ENCODE measurements around the gene ENPP6.

ENPP6 gene

GRCh38 chr4:184147858-184148737, 69.6 kb downstream of the ENPP6 start:
- no peaks in the 10 kb centered on the region for H3F3A ChIP-seq (ENCODE audit: low read depth)
- H3K9me3 ChIP-seq (ENCODE audit: insufficient read depth, low read depth, low read length) = no peaks in the 10 kb centered on the region
- H3K79me2 ChIP-seq (ENCODE audit: insufficient read depth, low read length) = no peaks in the 10 kb centered on the region
- TF ChIP-seq EZH2phosphoT487 (IDR thresholded peaks at IDR 0.05; ENCODE audit: borderline replicate concordance) (no peak), CTCF (conservative IDR thresholded peaks at IDR 0.05; ENCODE audit: low read length) (no peak)
- H3K9ac ChIP-seq (ENCODE audit: low read depth, low read length, poor library complexity, severe bottlenecking) = no peak overlapping the region
- no peak overlapping the region for H3K4me2 ChIP-seq (ENCODE audit: low read depth, low read length, poor library complexity, severe bottlenecking)
- H3K9me2 ChIP-seq (replicated peaks; ENCODE audit: low read depth, low read length) = no peaks in the 10 kb centered on the region
- H2AFZ ChIP-seq (ENCODE audit: low read length) = peak overlapping the region; percentile 21; the same call in 1 of the 2 replicates
- no peaks in the 10 kb centered on the region for H4K20me1 ChIP-seq (ENCODE audit: insufficient read depth, low read length, poor library complexity, severe bottlenecking)
- H3K27me3 ChIP-seq (ENCODE audit: insufficient read depth, low read length, poor library complexity, severe bottlenecking) = no peaks in the 10 kb centered on the region
- H3K36me3 ChIP-seq (ENCODE audit: insufficient read depth, low read length) = no peaks in the 10 kb centered on the region
- H3K4me1 ChIP-seq (ENCODE audit: insufficient read depth, low read length, poor library complexity, severe bottlenecking) = peaks cover 7% of the 10 kb centered on the region
- no peak overlapping the region for H3K4me3 ChIP-seq (ENCODE audit: low read length, poor library complexity, severe bottlenecking)

GRCh38 chr4:184146951-184147350, 70.7 kb downstream of the ENPP6 start:
- Histone ChIP-seq H3K4me3 (ENCODE audit: low read length, poor library complexity, severe bottlenecking) (no peak overlapping the region), H4K20me1 (ENCODE audit: insufficient read depth, low read length, poor library complexity, severe bottlenecking) (no peaks in the 10 kb centered on the region), H3K9me2 (replicated peaks; ENCODE audit: low read depth, low read length) (no peaks in the 10 kb centered on the region), H3K4me1 (ENCODE audit: insufficient read depth, low read length, poor library complexity, severe bottlenecking) (peaks cover 7% of the 10 kb centered on the region), H3K79me2 (ENCODE audit: insufficient read depth, low read length) (no peaks in the 10 kb centered on the region), H3F3A (ENCODE audit: low read depth) (no peaks in the 10 kb centered on the region), H3K4me2 (ENCODE audit: low read depth, low read length, poor library complexity, severe bottlenecking) (no peak overlapping the region), H3K9ac (ENCODE audit: low read depth, low read length, poor library complexity, severe bottlenecking) (no peak overlapping the region), H2AFZ (ENCODE audit: low read length) (no peak overlapping the region), H3K9me3 (ENCODE audit: insufficient read depth, low read depth, low read length) (no peaks in the 10 kb centered on the region), H3K27me3 (ENCODE audit: insufficient read depth, low read length, poor library complexity, severe bottlenecking) (no peaks in the 10 kb centered on the region), H3K36me3 (ENCODE audit: insufficient read depth, low read length) (no peaks in the 10 kb centered on the region)
- TF ChIP-seq CTCF (conservative IDR thresholded peaks at IDR 0.05; ENCODE audit: low read length) (no peak), EZH2phosphoT487 (IDR thresholded peaks at IDR 0.05; ENCODE audit: borderline replicate concordance) (no peak)

- no peaks in the 10 kb centered on the region for H3F3A ChIP-seq (ENCODE audit: low read depth)
- H3K9me3 ChIP-seq (ENCODE audit: insufficient read depth, low read depth, low read length) = no peaks in the 10 kb centered on the region
- H4K20me1 ChIP-seq (ENCODE audit: insufficient read depth, low read length, poor library complexity, severe bottlenecking) = no peaks in the 10 kb centered on the region
- H3K4me2 ChIP-seq (ENCODE audit: low read depth, low read length, poor library complexity, severe bottlenecking) = no peak overlapping the region
- no peak overlapping the region for H3K9ac ChIP-seq (ENCODE audit: low read depth, low read length, poor library complexity, severe bottlenecking)
- TF ChIP-seq CTCF (conservative IDR thresholded peaks at IDR 0.05; ENCODE audit: low read length) = no peak
- no peak for TF ChIP-seq EZH2phosphoT487 (IDR thresholded peaks at IDR 0.05; ENCODE audit: borderline replicate concordance)
- no peak overlapping the region for H3K4me3 ChIP-seq (ENCODE audit: low read length, poor library complexity, severe bottlenecking)
- no peak overlapping the region for H2AFZ ChIP-seq (ENCODE audit: low read length)
- no peaks in the 10 kb centered on the region for H3K79me2 ChIP-seq (ENCODE audit: insufficient read depth, low read length)
- H3K4me1 ChIP-seq (ENCODE audit: insufficient read depth, low read length, poor library complexity, severe bottlenecking) = peaks cover 7% of the 10 kb centered on the region
- H3K9me2 ChIP-seq (replicated peaks; ENCODE audit: low read depth, low read length) = no peaks in the 10 kb centered on the region
- H3K36me3 ChIP-seq (ENCODE audit: insufficient read depth, low read length) = no peaks in the 10 kb centered on the region
- H3K27me3 ChIP-seq (ENCODE audit: insufficient read depth, low read length, poor library complexity, severe bottlenecking) = no peaks in the 10 kb centered on the region
These were observed 72.1 kb downstream of the ENPP6 start for GRCh38 chr4:184145596-184145995.
